AG04449 (cell line): Measurements from ENCODE around the gene DISC1.

Source experiments
- CTCF ChIA-PET: fragments of 350-600 bp; formaldehyde crosslinking; extraction: SDS; loops from one replicate; lab custom pipeline; 2021; ENCODE audit warnings: antibody characterized with exemption; lab: Yijun Ruan, JAX
- POLR2A ChIA-PET: fragments of 400-600, 350-600 bp; formaldehyde crosslinking; extraction: SDS; loops from one replicate; lab custom pipeline; 2020; ENCODE audit warnings: antibody characterized with exemption, inconsistent platforms; lab: Yijun Ruan, JAX
- DNase-seq: peaks from one replicate; pipeline ENCODE4 v3.0.0-alpha.2; 2010; ENCODE audit warnings: low read depth, low spot score
- H3K4me3 ChIP-seq: 2 replicates; pipeline ENCODE4 v1.5.1; 2011; ENCODE audit warnings: low read depth, mild to moderate bottlenecking, control low read depth, low read length
- TF ChIP-seq, protein P1 (sequence below): IDR thresholded peaks from one replicate; pipeline ENCODE4 v1.5.1; 2011; ENCODE audit warnings: mild to moderate bottlenecking, moderate library complexity, low read length, control low read depth, inconsistent platforms; ENCODE audit not compliant: insufficient read depth; ENCODE audit errors: missing control alignments

The DISC1 gene

DNA sequence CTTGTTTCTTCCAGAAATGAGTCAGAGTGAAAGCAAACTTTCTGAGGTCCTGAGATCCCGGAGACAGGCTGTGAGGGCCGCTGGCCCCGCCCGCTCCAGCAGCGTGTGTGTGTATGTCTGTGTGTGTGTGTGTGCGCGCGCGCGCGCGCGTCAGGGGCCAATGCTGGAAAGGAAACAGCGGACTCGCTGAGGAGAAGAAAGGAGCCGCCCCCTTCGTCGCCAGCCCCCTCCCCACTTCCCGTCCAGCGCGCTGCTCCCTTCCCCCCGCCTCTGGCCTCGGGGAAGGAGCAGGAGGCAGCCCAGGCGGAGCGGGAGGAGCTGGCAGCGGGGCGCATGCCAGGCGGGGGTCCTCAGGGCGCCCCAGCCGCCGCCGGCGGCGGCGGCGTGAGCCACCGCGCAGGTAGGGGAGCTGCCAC, at the start of gene DISC1:
Gene DISC1, plus strand, starts transcription at position 256 of the 416 bp plus-strand sequence. Its CDS starts 78 bp downstream, at position 334.
- POLR2A ChIA-PET, result no interaction called here
- TF ChIP-seq, protein P1, sequence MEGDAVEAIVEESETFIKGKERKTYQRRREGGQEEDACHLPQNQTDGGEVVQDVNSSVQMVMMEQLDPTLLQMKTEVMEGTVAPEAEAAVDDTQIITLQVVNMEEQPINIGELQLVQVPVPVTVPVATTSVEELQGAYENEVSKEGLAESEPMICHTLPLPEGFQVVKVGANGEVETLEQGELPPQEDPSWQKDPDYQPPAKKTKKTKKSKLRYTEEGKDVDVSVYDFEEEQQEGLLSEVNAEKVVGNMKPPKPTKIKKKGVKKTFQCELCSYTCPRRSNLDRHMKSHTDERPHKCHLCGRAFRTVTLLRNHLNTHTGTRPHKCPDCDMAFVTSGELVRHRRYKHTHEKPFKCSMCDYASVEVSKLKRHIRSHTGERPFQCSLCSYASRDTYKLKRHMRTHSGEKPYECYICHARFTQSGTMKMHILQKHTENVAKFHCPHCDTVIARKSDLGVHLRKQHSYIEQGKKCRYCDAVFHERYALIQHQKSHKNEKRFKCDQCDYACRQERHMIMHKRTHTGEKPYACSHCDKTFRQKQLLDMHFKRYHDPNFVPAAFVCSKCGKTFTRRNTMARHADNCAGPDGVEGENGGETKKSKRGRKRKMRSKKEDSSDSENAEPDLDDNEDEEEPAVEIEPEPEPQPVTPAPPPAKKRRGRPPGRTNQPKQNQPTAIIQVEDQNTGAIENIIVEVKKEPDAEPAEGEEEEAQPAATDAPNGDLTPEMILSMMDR, result no peak
- peak; percentile 64 for DNase-seq
- CTCF ChIA-PET, result interaction anchor here (0.6 to 2.0 kb wide), 2 partner anchors 10 to 127 kb away, joined by 3 to 8 read pairs; no protein-coding TSS in a partner anchor
- H3K4me3 ChIP-seq, result peak within 1 kb of the TSS; percentile 78

DNA sequence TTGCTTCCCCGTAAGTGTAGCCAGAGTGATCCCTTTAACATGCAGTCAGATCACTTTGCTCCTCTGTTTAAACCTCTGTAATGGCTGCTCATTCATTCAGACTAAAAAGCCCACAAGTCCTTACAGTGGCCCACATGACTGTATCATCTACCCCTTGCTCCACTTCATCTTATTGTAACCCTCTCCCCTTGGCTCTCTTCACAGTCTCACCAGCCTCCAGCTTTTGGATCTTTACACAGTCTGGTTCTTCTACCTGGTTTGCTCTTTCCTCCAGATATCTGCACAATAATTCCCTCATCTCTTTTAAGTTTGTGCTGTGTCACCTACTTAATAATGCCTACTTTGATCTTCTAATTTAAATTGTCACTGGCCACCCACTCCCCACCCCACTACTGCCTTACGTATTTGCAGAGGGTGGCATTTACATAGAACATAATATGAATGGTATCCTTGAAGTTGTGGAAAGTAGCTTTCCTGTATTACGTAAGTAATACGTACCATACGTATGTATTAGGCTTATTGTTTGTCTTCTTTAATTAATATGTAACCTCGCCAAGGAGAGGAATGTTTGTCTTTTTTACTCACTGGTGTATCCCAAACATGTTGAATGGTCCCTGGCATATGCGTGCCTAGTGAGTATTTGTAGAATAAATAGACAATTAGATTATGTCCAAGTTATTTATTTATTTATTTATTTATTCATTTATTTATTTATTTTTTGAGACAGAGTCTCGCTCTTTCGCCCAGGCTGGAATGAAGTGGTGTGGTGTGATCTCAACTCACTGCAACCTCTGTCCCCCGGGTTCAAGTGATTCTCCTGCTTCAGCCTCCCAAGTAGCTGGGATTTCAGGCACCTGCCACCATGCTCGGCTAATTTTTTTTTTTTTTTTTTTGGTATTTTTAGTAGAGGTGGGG, 49.5 kb upstream of the DISC1 start:
- CTCF ChIA-PET, result interaction anchor here (0.8 to 1.9 kb wide), 3 partner anchors 12 to 218 kb away, joined by 3 to 10 read pairs (median 3); no protein-coding TSS in a partner anchor
- POLR2A ChIA-PET, result no interaction called here
- H3K4me3 ChIP-seq, result no peak overlapping the region
- TF ChIP-seq, protein P1, result no peak
- DNase-seq, result no peak

DNA sequence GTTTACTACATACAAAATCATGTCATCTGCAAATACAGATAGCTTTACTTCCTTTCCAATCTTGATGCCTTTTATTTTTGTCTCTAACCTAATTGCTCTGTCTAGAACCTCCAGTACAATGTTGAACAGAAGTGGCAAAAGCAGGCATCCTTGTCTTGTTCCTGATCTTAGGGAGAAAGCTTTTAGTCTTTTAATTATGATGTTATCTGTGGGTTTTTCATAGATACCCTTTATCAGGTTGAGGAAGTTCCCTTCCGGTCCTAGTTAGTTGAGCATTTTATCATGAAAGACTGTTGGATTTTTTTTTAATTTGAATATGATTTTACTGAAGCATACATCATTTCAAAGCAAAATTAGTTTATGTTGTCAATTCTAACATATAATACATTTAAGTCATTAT, 45.7 kb upstream of the DISC1 start:
- TF ChIP-seq, protein P1, result no peak
- ChIA-PET CTCF (interaction anchor here (0.9 to 1.8 kb wide), 2 partner anchors 9 to 263 kb away, joined by 3 to 8 read pairs; no protein-coding TSS in a partner anchor), POLR2A (no interaction called here)
- no peak overlapping the region for H3K4me3 ChIP-seq
- DNase-seq, result no peak

DNA sequence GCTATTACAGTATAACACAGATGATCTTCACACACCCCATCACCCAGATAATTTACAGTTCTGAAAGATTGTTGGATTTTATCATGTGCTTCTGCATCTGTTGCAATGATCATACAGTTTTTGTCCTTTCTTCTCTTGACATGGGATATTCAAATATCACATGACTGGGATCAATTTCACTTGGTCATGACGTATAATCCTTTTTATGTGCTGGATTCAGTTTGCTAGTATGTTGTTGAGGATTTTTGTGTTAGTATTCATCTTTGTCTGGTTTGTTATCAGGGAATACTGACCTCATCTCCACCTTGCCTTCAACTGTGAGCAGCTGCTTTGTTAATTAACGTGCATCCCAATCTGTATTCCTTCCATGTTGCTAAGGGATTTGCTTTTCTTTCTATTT, 44.7 kb upstream of the DISC1 start:
- POLR2A ChIA-PET, result no interaction called here
- TF ChIP-seq, protein P1, result no peak
- no peak for DNase-seq
- CTCF ChIA-PET, result interaction anchor here (1.0 to 2.1 kb wide), 3 partner anchors 8 to 225 kb away, joined by 3 to 8 read pairs (median 8); no protein-coding TSS in a partner anchor
- H3K4me3 ChIP-seq, result no peak overlapping the region

DNA sequence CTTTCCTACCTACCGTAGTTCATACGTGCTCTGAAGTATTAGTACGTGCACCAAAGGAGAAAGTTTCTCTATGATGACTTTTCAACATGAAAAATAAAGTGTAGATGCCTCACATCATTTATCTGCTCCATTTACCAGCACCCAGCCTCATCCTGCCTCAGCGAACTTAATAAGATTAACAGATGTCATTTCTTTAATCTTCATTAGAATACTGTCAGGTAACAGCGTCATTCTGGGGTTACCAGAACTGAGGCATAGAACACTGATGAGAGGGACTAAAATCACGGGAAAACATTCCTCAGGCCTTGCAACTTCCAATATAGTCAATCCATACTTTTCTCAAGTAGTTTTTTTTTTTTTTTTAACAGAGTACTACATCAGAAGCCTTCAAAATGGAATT, 43.2 kb upstream of the DISC1 start:
- TF ChIP-seq, protein P1, result no peak

DNA sequence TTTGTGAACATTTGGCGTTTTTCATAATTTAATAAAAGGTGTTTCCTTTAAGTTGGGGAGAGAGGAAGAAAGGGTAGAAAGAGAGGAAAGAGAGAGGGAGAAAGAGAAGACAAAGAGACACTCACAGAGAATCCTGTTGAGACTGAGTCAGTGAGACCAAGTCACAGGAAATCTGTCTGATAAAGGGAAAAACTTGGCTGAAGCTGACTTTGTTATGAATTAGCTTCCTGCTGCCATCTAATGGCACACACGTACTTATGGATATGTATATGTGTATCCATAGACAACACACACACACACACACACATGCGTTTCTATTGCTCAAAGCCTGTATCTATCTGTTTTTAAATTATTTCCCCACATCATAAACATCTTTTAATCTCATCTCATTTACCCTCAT, 42.5 kb upstream of the DISC1 start:
- ChIA-PET CTCF (interaction anchor here (0.7 to 2.1 kb wide), 13 partner anchors 12 to 323 kb away, joined by 3 to 17 read pairs (median 4); partner anchors contain the start of genes EXOC8 and SPRTN), POLR2A (no interaction called here)
- no peak overlapping the region for H3K4me3 ChIP-seq
- TF ChIP-seq, protein P1, result peak; percentile 2
- peak; percentile 60 for DNase-seq

More for the DNA sequence above, 43.2 kb upstream of the DISC1 start:
- no peak for DNase-seq
- no peak overlapping the region for H3K4me3 ChIP-seq
- ChIA-PET CTCF (interaction anchor here (1.0 to 2.1 kb wide), 3 partner anchors 9 to 227 kb away, joined by 3 to 8 read pairs (median 4); no protein-coding TSS in a partner anchor), POLR2A (no interaction called here)
